Prostate gland (tissue), 2 donors: Measurements from ENCODE around the gene SUV39H1. TPM values are rescaled to one million over a fixed set of nuclear protein-coding genes. Genes with fewer than 3 reads are reported as not detected.

ENCODE experiments used
- DNase-seq: peaks from one replicate; pipeline ENCODE4 v3.0.0-alpha.2; 2019; ENCODE audit warnings: low spot score
- H3K27ac ChIP-seq, 2 donors: fragments of 200-600 bp; sonication (generic); 2 replicates each; pipeline ENCODE4 v1.5.1; 2017 to 2019
- H3K27me3 ChIP-seq: fragments of 200-600 bp; sonication (generic); replicated peaks from 2 replicates; pipeline ENCODE4 v1.5.1; 2019; ENCODE audit not compliant: insufficient read depth
- H3K36me3 ChIP-seq, 2 donors: fragments of 200-600 bp; sonication (generic); 1 replicate in 1 of 2; 2 replicates in 1 of 2; pipeline versions ENCODE4 v1.5.1 to v1.8.1; 2017 to 2019
- H3K4me1 ChIP-seq: fragments of 200-600 bp; sonication (generic); replicated peaks from 2 replicates; pipeline ENCODE4 v1.5.1; 2019
- H3K4me3 ChIP-seq, 2 donors: fragments of 200-600 bp; sonication (generic); 2 replicates each; pipeline ENCODE4 v1.5.1; 2017 to 2019
- H3K9me3 ChIP-seq: fragments of 200-600 bp; sonication (generic); 2 replicates; pipeline ENCODE4 v1.5.1; 2017
- CTCF ChIP-seq, 4 experiments: fragments of 200-600 bp in 2 of 4; fragments of 450-650 bp in 2 of 4; sonication (generic) in 2 of 4; IDR thresholded peaks; 1 replicate in 3 of 4; 2 replicates in 1 of 4; pipeline ENCODE4 v1.5.1; 2016 to 2019; ENCODE audit warnings: antibody characterized with exemption in 4 of 4, mild to moderate bottlenecking in 2 of 4, moderate library complexity in 2 of 4
- POLR2A ChIP-seq: fragments of 450-650 bp; IDR thresholded peaks from one replicate; pipeline ENCODE4 v1.6.1; 2016; ENCODE audit warnings: antibody characterized with exemption, mild to moderate bottlenecking
- POLR2AphosphoS5 ChIP-seq: sonication (generic); formaldehyde crosslinking; IDR thresholded peaks from one replicate; pipeline ENCODE4 v1.6.1; 2017; ENCODE audit warnings: antibody characterized with exemption
- WGBS: methylation state at CpG from one replicate; pipeline ENCODE4 v1.1.5; 2018; 5-methylcytosine and 5-hydroxymethylcytosine counted together
- intact Hi-C: fragments of 100-400 bp; cut with DNase I; formaldehyde crosslinking; loops from one replicate; pipeline ENCODE4 v1.14.2; 2022
- total RNA-seq, 2 donors: library from RNA; depleted of rRNA; stranded (reverse); fragments of >200 nt; gene quantifications; one replicate each; pipeline ENCODE4 v1.1.0, GENCODE V29; 2016

Gene SUV39H1
- total RNA-seq, 2 donors from 2014 or later: 7.4 to 9.1 TPM

DNA sequence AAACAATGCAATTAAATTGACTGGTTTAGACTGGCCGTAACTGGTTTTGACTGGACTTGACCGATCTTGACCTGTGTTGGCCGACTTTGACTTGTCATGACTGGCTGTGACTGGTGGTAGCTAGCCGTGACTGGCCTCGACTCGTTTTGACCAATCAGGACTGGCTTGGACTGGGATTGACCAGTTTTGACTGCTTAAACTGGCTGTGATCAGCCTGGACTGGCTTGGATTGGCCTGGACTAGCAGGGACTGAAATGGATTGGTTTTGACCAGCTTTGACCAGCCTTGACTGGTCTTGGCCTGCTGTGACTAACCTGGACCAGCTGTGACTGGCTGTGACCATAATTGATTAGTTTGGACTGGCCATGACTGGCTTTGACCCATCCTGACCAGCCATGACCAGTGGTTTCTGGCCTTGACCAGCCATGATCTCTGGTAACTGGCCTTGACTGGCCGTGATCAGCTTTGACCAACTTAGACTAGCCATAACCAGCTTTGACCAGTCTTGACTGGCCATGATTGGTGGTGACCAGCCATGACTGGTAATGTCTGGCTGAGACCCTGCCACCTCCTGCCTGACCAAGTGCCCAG lies 13.1 kb downstream of the SUV39H1 start:
- DNase-seq: no peak
- no peaks in the 10 kb centered on the region for H3K36me3 ChIP-seq
- no peaks in the 10 kb centered on the region for H3K4me1 ChIP-seq
- TF ChIP-seq POLR2AphosphoS5 (no peak), POLR2A (no peak), CTCF (IDR thresholded peaks at IDR 0.05) (no peak)
- H3K27ac ChIP-seq: no peak overlapping the region
- H3K9me3 ChIP-seq: no peaks in the 10 kb centered on the region
- WGBS: no CpG with 5 or more reads among the region's 7 CpGs
- intact Hi-C loops: no loop called here
- no peak overlapping the region for H3K4me3 ChIP-seq
- H3K27me3 ChIP-seq: no peaks in the 10 kb centered on the region

GRCh38 chrX:48711162-48711928 lies 14.8 kb downstream of the SUV39H1 start:
- no peak for TF ChIP-seq POLR2A
- Histone ChIP-seq H3K4me1 (no peaks in the 10 kb centered on the region), H3K9me3 (no peaks in the 10 kb centered on the region), H3K27me3 (no peaks in the 10 kb centered on the region), H3K36me3 (no peaks in the 10 kb centered on the region), H3K27ac (no peak overlapping the region), H3K4me3 (no peak overlapping the region)
- 88% methylated on average over 8 of the region's 9 CpGs for WGBS
- DNase-seq: no peak
- intact Hi-C loops: no loop called here

GRCh38 chrX:48711929-48712505 lies 15.5 kb downstream of the SUV39H1 start:
- Histone ChIP-seq H3K4me3 (no peak overlapping the region), H3K27ac (no peak overlapping the region), H3K36me3 (no peaks in the 10 kb centered on the region), H3K4me1 (no peaks in the 10 kb centered on the region), H3K9me3 (no peaks in the 10 kb centered on the region), H3K27me3 (no peaks in the 10 kb centered on the region)
- WGBS: 77% methylated on average over 7 of the region's 7 CpGs
- intact Hi-C loops: no loop called here
- DNase-seq: no peak
- TF ChIP-seq POLR2AphosphoS5 (no peak), CTCF (IDR thresholded peaks at IDR 0.05) (no peak), POLR2A (no peak)

DNA sequence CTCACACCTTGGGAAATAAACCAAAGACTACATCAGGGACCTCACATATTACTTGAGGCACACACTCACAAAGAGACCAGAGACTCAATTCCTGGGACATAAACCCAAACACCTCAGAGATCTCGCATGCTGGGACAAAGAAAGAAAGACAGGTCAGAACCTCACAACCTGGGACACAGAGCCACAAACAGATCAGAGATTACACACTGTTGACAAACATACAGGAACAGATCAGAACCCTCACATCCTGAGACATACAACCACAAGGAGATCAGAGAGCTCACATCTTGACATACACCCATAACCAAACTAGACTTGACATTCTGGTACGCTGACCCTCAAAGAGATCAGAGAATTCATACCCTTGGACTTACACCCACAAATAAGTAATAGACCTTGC lies 17.3 kb downstream of the SUV39H1 start:
- no peak overlapping the region for H3K27ac ChIP-seq
- 82% methylated on average over 1 of the region's 2 CpGs for WGBS
- no peaks in the 10 kb centered on the region for H3K4me1 ChIP-seq
- no peak for DNase-seq
- no peaks in the 10 kb centered on the region for H3K9me3 ChIP-seq
- no peaks in the 10 kb centered on the region for H3K36me3 ChIP-seq
- H3K27me3 ChIP-seq: no peaks in the 10 kb centered on the region
- no peak overlapping the region for H3K4me3 ChIP-seq
- intact Hi-C loops: no loop called here
- no peak for TF ChIP-seq POLR2AphosphoS5
- no peak for TF ChIP-seq POLR2A
- no peak for TF ChIP-seq CTCF (IDR thresholded peaks at IDR 0.05)

GRCh38 chrX:48714573-48714972 lies 18.0 kb downstream of the SUV39H1 start:
- no peak overlapping the region for H3K4me3 ChIP-seq
- no peaks in the 10 kb centered on the region for H3K4me1 ChIP-seq
- intact Hi-C loops: no loop called here
- no peaks in the 10 kb centered on the region for H3K9me3 ChIP-seq
- H3K36me3 ChIP-seq: no peaks in the 10 kb centered on the region
- 16% methylated on average over 5 of the region's 5 CpGs for WGBS
- no peak overlapping the region for H3K27ac ChIP-seq
- TF ChIP-seq CTCF (IDR thresholded peaks at IDR 0.05) (no peak), POLR2A (no peak), POLR2AphosphoS5 (no peak)
- DNase-seq: no peak
- H3K27me3 ChIP-seq: no peaks in the 10 kb centered on the region
